Smooth muscle cell (in vitro differentiated cells): ENCODE results near the gene NACC1. TPM values are rescaled to one million over a fixed set of nuclear protein-coding genes. Genes with fewer than 3 reads are reported as not detected.

ENCODE experiments used
- DNase-seq: peaks from one replicate; lab custom pipeline; 2025; ENCODE audit not compliant: unreplicated experiment; lab: John Stamatoyannopoulos, UW
- H2AFZ ChIP-seq: fragments of 200-600 bp; sonication (generic); 2 replicates; pipeline ENCODE4 v1.6.0; 2016; ENCODE audit warnings: antibody characterized with exemption, low read depth, mild to moderate bottlenecking
- H3F3A ChIP-seq: fragments of 200-600 bp; sonication (generic); 2 replicates; pipeline ENCODE4 v1.6.0; 2017; ENCODE audit warnings: antibody characterized with exemption, low read depth
- H3K27ac ChIP-seq: fragments of 200-600 bp; sonication (generic); 2 replicates; pipeline ENCODE4 v1.5.1; 2016; ENCODE audit warnings: low read depth, mild to moderate bottlenecking
- H3K27me3 ChIP-seq: fragments of 200-600 bp; sonication (generic); 2 replicates; pipeline ENCODE4 v1.6.1; 2016; ENCODE audit warnings: low read depth, mild to moderate bottlenecking
- H3K36me3 ChIP-seq: fragments of 200-600 bp; sonication (generic); 2 replicates; pipeline ENCODE4 v1.5.1; 2016; ENCODE audit warnings: low read depth
- H3K4me1 ChIP-seq: fragments of 200-600 bp; sonication (generic); 2 replicates; pipeline ENCODE4 v1.5.1; 2016; ENCODE audit warnings: low read depth
- H3K4me2 ChIP-seq: fragments of 200-600 bp; sonication (generic); 2 replicates; pipeline ENCODE4 v1.6.0; 2016; ENCODE audit warnings: mild to moderate bottlenecking
- H3K4me3 ChIP-seq: fragments of 200-600 bp; sonication (generic); 2 replicates; pipeline ENCODE4 v1.5.1; 2016; ENCODE audit warnings: mild to moderate bottlenecking
- H3K79me2 ChIP-seq: fragments of 200-600 bp; sonication (generic); 2 replicates; pipeline ENCODE4 v1.6.0; 2016; ENCODE audit warnings: low read depth, mild to moderate bottlenecking
- H3K9ac ChIP-seq: fragments of 200-600 bp; sonication (generic); 2 replicates; pipeline ENCODE4 v1.6.0; 2016; ENCODE audit warnings: low read depth
- H3K9me3 ChIP-seq: fragments of 200-600 bp; sonication (generic); replicated peaks from 2 replicates; pipeline ENCODE4 v1.5.1; 2016; ENCODE audit warnings: low read depth
- H4K20me1 ChIP-seq: fragments of 200-600 bp; sonication (generic); 2 replicates; pipeline ENCODE4 v1.6.0; 2016; ENCODE audit warnings: low read depth
- CTCF ChIP-seq: fragments of 200-600 bp; sonication (generic); IDR thresholded peaks from 2 replicates; pipeline ENCODE4 v1.5.1; 2017; ENCODE audit warnings: borderline replicate concordance, mild to moderate bottlenecking, antibody characterized with exemption; ENCODE audit not compliant: insufficient read depth, poor library complexity, severe bottlenecking
- WGBS: methylation state at CpG from one replicate; pipeline ENCODE4 v1.1.7; 2016; ENCODE audit warnings: low lambda C conversion rate; 5-methylcytosine and 5-hydroxymethylcytosine counted together
- polyA plus RNA-seq: library from polyadenylated mRNA; unstranded; fragments of >200 nt; fragmentation: Nextera tagmentation; extraction: Ambion mirVana; gene quantifications from 2 replicates; pipeline ENCODE4 v1.2.1, GENCODE V29; 2016
- total RNA-seq: library from RNA; depleted of rRNA; stranded (reverse); fragments of >200 nt; gene quantifications from 2 replicates; pipeline ENCODE4 v1.2.3, GENCODE V29; 2014

NACC1 gene
- total and polyA plus RNA-seq, 2 experiments from 2014 or later: 9.9 to 44.6 TPM

GRCh38 chr19:13187419-13187818, 69.4 kb downstream of the NACC1 start:
- Histone ChIP-seq H3K27ac (no peak overlapping the region), H4K20me1 (no peaks in the 10 kb centered on the region), H3K4me1 (no peaks in the 10 kb centered on the region), H3K36me3 (no peaks in the 10 kb centered on the region), H2AFZ (no peak overlapping the region), H3K4me2 (no peak overlapping the region), H3K27me3 (no peaks in the 10 kb centered on the region), H3F3A (no peaks in the 10 kb centered on the region), H3K4me3 (no peak overlapping the region), H3K9me3 (no peaks in the 10 kb centered on the region), H3K79me2 (no peaks in the 10 kb centered on the region), H3K9ac (no peak overlapping the region)
- DNase-seq: no peak
- 96% methylated on average over 4 of the region's 4 CpGs for WGBS
- no peak for TF ChIP-seq CTCF

DNA sequence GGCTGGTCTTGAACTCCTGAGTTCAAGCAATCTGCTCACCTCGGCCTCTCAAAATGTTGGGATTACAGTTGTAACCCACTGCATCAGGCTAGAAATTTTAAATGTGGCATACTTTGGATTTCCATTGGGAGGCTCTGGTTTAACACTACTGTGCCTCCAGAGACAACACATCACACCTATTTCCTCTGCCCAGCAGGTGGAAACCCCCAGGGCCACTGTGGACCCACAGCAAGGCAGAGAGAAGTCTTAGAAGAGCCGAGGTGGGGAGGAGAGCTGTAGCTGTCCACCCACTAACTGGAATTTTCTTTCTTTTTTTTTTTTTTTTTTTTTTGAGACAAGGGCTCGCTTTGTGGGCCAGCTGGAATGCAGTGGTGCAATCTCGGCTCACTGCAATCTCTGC, 71.5 kb downstream of the NACC1 start:
- H4K20me1 ChIP-seq: no peaks in the 10 kb centered on the region
- H3K4me3 ChIP-seq: no peak overlapping the region
- H2AFZ ChIP-seq: no peak overlapping the region
- no peak overlapping the region for H3K27ac ChIP-seq
- H3K9me3 ChIP-seq: no peaks in the 10 kb centered on the region
- H3K9ac ChIP-seq: no peak overlapping the region
- no peak for TF ChIP-seq CTCF
- 70% methylated on average over 4 of the region's 4 CpGs for WGBS
- H3K79me2 ChIP-seq: no peaks in the 10 kb centered on the region
- DNase-seq: no peak
- no peaks in the 10 kb centered on the region for H3F3A ChIP-seq
- H3K36me3 ChIP-seq: no peaks in the 10 kb centered on the region
- no peak overlapping the region for H3K4me2 ChIP-seq
- H3K4me1 ChIP-seq: no peaks in the 10 kb centered on the region
- H3K27me3 ChIP-seq: no peaks in the 10 kb centered on the region

Other genes starting within 250 kb of the NACC1 start
- gene DNASE2, start 236.8 kb upstream of the NACC1 start, total RNA-seq: 19.5 and 26.3 TPM in 2 replicates
- gene DNASE2, start 236.8 kb upstream of the NACC1 start, polyA plus RNA-seq: 44.9 and 48.1 TPM in 2 replicates
- not detected in 2 replicates for gene KLF1, start 231.1 kb upstream of the NACC1 start, total RNA-seq
- gene KLF1, start 231.1 kb upstream of the NACC1 start, polyA plus RNA-seq: 0.09 TPM in 1 of 2 replicates, not detected in the other
- gene GCDH, start 227.1 kb upstream of the NACC1 start, total RNA-seq: 9.7 and 17.4 TPM in 2 replicates
- 10.9 and 15.3 TPM in 2 replicates for gene GCDH, start 227.1 kb upstream of the NACC1 start, polyA plus RNA-seq
- gene SYCE2, start 199.0 kb upstream of the NACC1 start, total RNA-seq: 0.90 and 1.4 TPM in 2 replicates
- gene SYCE2, start 199.0 kb upstream of the NACC1 start, polyA plus RNA-seq: 0.91 and 2.9 TPM in 2 replicates
- gene FARSA, start 184.6 kb upstream of the NACC1 start, total RNA-seq: 28.6 and 46.1 TPM in 2 replicates
- 86.9 and 94.0 TPM in 2 replicates for gene FARSA, start 184.6 kb upstream of the NACC1 start, polyA plus RNA-seq
- 800 and 956 TPM in 2 replicates for gene CALR, start 179.7 kb upstream of the NACC1 start, total RNA-seq
- gene CALR, start 179.7 kb upstream of the NACC1 start, polyA plus RNA-seq: 640 and 833 TPM in 2 replicates
- gene RAD23A, start 172.4 kb upstream of the NACC1 start, total RNA-seq: 74.4 and 97.1 TPM in 2 replicates
- gene RAD23A, start 172.4 kb upstream of the NACC1 start, polyA plus RNA-seq: 176 and 191 TPM in 2 replicates
- gene GADD45GIP1, start 161.0 kb upstream of the NACC1 start, total RNA-seq: 51.5 and 51.6 TPM in 2 replicates
- 152 and 153 TPM in 2 replicates for gene GADD45GIP1, start 161.0 kb upstream of the NACC1 start, polyA plus RNA-seq
- not detected in 2 replicates for gene DAND5, start 148.7 kb upstream of the NACC1 start, total RNA-seq
- gene DAND5, start 148.7 kb upstream of the NACC1 start, polyA plus RNA-seq: 0.18 TPM in 1 of 2 replicates, not detected in the other
- 2.3 TPM in 2 replicates for gene NFIX, start 122.8 kb upstream of the NACC1 start, total RNA-seq
- gene NFIX, start 122.8 kb upstream of the NACC1 start, polyA plus RNA-seq: 1.8 and 1.9 TPM in 2 replicates
- 2.2 and 2.8 TPM in 2 replicates for gene LYL1, start 15.4 kb upstream of the NACC1 start, total RNA-seq
- 2.1 and 3.2 TPM in 2 replicates for gene LYL1, start 15.4 kb upstream of the NACC1 start, polyA plus RNA-seq
- gene TRMT1, start 1.5 kb upstream of the NACC1 start, total RNA-seq: 19.1 and 21.9 TPM in 2 replicates
- 37.4 and 44.3 TPM in 2 replicates for gene TRMT1, start 1.5 kb upstream of the NACC1 start, polyA plus RNA-seq
- gene STX10, start 32.1 kb downstream of the NACC1 start, total RNA-seq: 37.6 and 59.6 TPM in 2 replicates
- gene STX10, start 32.1 kb downstream of the NACC1 start, polyA plus RNA-seq: 69.1 and 83.1 TPM in 2 replicates
- 113 and 118 TPM in 2 replicates for gene IER2, start 32.1 kb downstream of the NACC1 start, total RNA-seq
- gene IER2, start 32.1 kb downstream of the NACC1 start, polyA plus RNA-seq: 732 and 766 TPM in 2 replicates